B cell (primary cell): ENCODE measurements around the gene UNC5A. TPM values are rescaled to one million over a fixed set of nuclear protein-coding genes. Genes with fewer than 3 reads are reported as not detected.

Experiments
- ATAC-seq: fragments of 200-7000 bp; cut with Tn5 transposase; one replicate; pipeline ENCODE4 v1.10.0; 2021; ENCODE audit warnings: low read depth, mild to moderate bottlenecking, moderate number of reproducible peaks, moderate library complexity
- CTCF ChIA-PET: fragments of 350-600 bp; sonication (Branson Sonifier 250); formaldehyde crosslinking; loops from one replicate; lab custom pipeline; 2021; ENCODE audit warnings: antibody characterized with exemption, inconsistent platforms; lab: Charles Lee
- POLR2A ChIA-PET: fragments of 350-600 bp; sonication (Branson Sonifier 250); formaldehyde crosslinking; loops from one replicate; lab custom pipeline; 2021; ENCODE audit warnings: antibody characterized with exemption; lab: Charles Lee
- DNase-seq: peaks from one replicate; pipeline ENCODE4 v3.0.0; 2013
- H2AFZ ChIP-seq: 2 replicates; pipeline ENCODE4 v1.6.1; 2012; ENCODE audit warnings: mild to moderate bottlenecking, low read depth, low read length; ENCODE audit not compliant: insufficient read depth, poor library complexity, severe bottlenecking
- H3K27ac ChIP-seq, 2 donors: 1 replicate in 1 of 2; 2 replicates in 1 of 2; pipeline ENCODE4 v1.5.1; 2012 to 2013; ENCODE audit warnings: low read length in 2 of 2, mild to moderate bottlenecking in 2 of 2, moderate library complexity in 1 of 2
- H3K27me3 ChIP-seq, 4 experiments: fragments of 200-600 bp in 1 of 4; sonication (generic) in 1 of 4; replicated peaks in 1 of 4; 1 replicate in 2 of 4; 2 replicates in 2 of 4; pipeline versions ENCODE4 v1.6.1 to v1.7.0; 2013 to 2016; ENCODE audit warnings: low read length in 3 of 4, mild to moderate bottlenecking in 2 of 4, mixed read lengths in 1 of 4, moderate library complexity in 1 of 4; ENCODE audit not compliant: insufficient read depth in 4 of 4, control insufficient read depth in 3 of 4; ENCODE audit errors: control extremely low read depth in 1 of 4
- H3K36me3 ChIP-seq, 2 experiments: replicated peaks in 1 of 2; 1 replicate in 1 of 2; 2 replicates in 1 of 2; pipeline versions ENCODE4 v1.6.1 to v1.7.1; 2013; ENCODE audit warnings: low read length in 1 of 2; ENCODE audit not compliant: insufficient read depth in 2 of 2, control insufficient read depth in 1 of 2; ENCODE audit errors: control extremely low read depth in 1 of 2, extremely low read depth in 1 of 2
- H3K4me1 ChIP-seq, 2 donors: fragments of 200-600 bp in 1 of 2; sonication (generic) in 1 of 2; 1 replicate in 1 of 2; 2 replicates in 1 of 2; pipeline versions ENCODE4 v1.5.1 to v1.6.1; 2013 to 2017; ENCODE audit warnings: low read length in 2 of 2; ENCODE audit not compliant: control insufficient read depth in 2 of 2, insufficient read depth in 2 of 2
- H3K4me2 ChIP-seq: replicated peaks from 2 replicates; pipeline ENCODE3; 2012; ENCODE audit warnings: mild to moderate bottlenecking, low read depth, low read length; ENCODE audit not compliant: poor library complexity, severe bottlenecking
- H3K4me3 ChIP-seq, 5 experiments: fragments of 200-600 bp in 1 of 5; sonication (generic) in 1 of 5; 1 replicate in 3 of 5; 2 replicates in 2 of 5; pipeline versions ENCODE4 v1.5.1 to v1.7.0; 2011 to 2016; ENCODE audit warnings: low read length in 4 of 5, mild to moderate bottlenecking in 4 of 5, low read depth in 2 of 5, control low read depth in 1 of 5, moderate library complexity in 1 of 5; ENCODE audit not compliant: insufficient read depth in 1 of 5; ENCODE audit errors: control extremely low read depth in 1 of 5, extremely low read depth in 1 of 5
- H3K79me2 ChIP-seq: fragments of 200-600 bp; sonication (generic); one replicate; pipeline ENCODE4 v1.6.0; 2016; ENCODE audit warnings: low read length; ENCODE audit not compliant: control insufficient read depth, insufficient read depth
- H3K9ac ChIP-seq: fragments of 200-600 bp; sonication (generic); 2 replicates; pipeline ENCODE4 v1.6.1; 2017; ENCODE audit warnings: mild to moderate bottlenecking, low read length, moderate library complexity
- H3K9me3 ChIP-seq, 3 donors: one replicate each; pipeline versions ENCODE4 v1.6.1 to v1.7.1; 2013; ENCODE audit warnings: low read length in 2 of 3; ENCODE audit not compliant: control insufficient read depth in 2 of 3, insufficient read depth in 1 of 3; ENCODE audit errors: control extremely low read depth in 1 of 3
- H4K20me1 ChIP-seq: 2 replicates; pipeline ENCODE4 v1.6.0; 2012; ENCODE audit warnings: mild to moderate bottlenecking, low read length; ENCODE audit not compliant: insufficient read depth, control insufficient read depth, poor library complexity, severe bottlenecking
- H3K27ac Mint-ChIP-seq: one replicate; pipeline ENCODE4 v1.8.0; 2021; ENCODE audit warnings: mixed read lengths
- H3K27me3 Mint-ChIP-seq: one replicate; pipeline ENCODE4 v1.8.0; 2021; ENCODE audit warnings: mixed read lengths
- H3K4me1 Mint-ChIP-seq: one replicate; pipeline ENCODE4 v1.8.0; 2021; ENCODE audit warnings: mixed read lengths
- H3K4me3 Mint-ChIP-seq: one replicate; pipeline ENCODE4 v1.8.0; 2021; ENCODE audit warnings: mixed read lengths
- H3K9me3 Mint-ChIP-seq: one replicate; pipeline ENCODE4 v1.8.0; 2022; ENCODE audit warnings: mixed read lengths; ENCODE audit not compliant: insufficient read depth
- CTCF ChIP-seq: fragments of 200-600 bp; IDR thresholded peaks from one replicate; pipeline ENCODE4 v1.8.0; 2022; ENCODE audit warnings: antibody characterized with exemption, mild to moderate bottlenecking
- EZH2 ChIP-seq: IDR thresholded peaks from 2 replicates; pipeline ENCODE4 v1.6.1; 2012; ENCODE audit warnings: borderline replicate concordance, low read depth, mild to moderate bottlenecking, moderate library complexity, low read length; ENCODE audit not compliant: insufficient read depth, poor library complexity, severe bottlenecking
- WGBS: methylation state at CpG from one replicate; pipeline ENCODE4 v1.1.5; 2013; ENCODE audit warnings: missing lambda C conversion rate; ENCODE audit not compliant: insufficient coverage; 5-methylcytosine and 5-hydroxymethylcytosine counted together
- intact Hi-C: fragments of 100-400 bp; cut with micrococcal nuclease; formaldehyde crosslinking; loops from one replicate; pipeline ENCODE4 v1.10.0; 2022
- polyA plus RNA-seq: library from polyadenylated mRNA; depleted of rRNA; stranded (reverse); fragments of >200 nt; gene quantifications from 2 replicates; pipeline ENCODE4 v1.2.3, GENCODE V29; 2012
- total RNA-seq, 2 donors: library from RNA; stranded (reverse); fragments of 120-200 nt in 1 of 2; gene quantifications; 1 replicate in 1 of 2; 2 replicates in 1 of 2; pipeline versions ENCODE4 v1.2.3 to v1.2.4, GENCODE V29; 2013 to 2022

The UNC5A gene
- total and polyA plus RNA-seq, 2 donors (not counting 1 experiment from before 2014, with no cell fraction given): not detected

DNA sequence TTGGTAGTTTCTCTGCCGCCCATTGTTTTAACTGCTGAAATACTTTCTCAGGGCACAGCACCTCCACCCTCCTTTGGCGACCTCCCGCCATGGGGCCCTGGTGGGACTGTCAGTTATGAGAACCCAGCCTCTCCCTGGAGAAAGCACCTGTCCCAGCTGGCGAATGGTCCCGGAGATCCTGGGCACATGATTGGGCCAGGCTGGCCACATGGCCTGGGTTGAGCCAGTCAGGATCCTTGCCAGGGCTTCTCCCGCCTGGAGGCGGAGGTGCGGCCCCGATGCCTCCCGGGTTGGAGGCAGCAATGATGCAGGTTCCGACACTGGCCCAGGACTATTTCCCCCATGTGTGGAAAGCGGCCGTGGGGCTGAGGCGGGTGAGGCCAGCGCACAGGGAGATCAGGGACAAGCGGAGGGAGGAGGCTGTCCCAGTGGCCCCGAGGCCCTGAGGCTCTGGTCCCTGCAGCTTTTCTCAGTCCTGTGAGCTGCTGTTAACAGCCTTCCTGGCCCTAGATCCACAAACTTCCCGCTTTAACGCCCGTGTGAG is 13.6 kb downstream of the UNC5A start:
- H3K4me1 Mint-ChIP-seq: no peaks in the 10 kb centered on the region
- TF ChIP-seq CTCF (no peak), EZH2 (no peak)
- H3K4me3 Mint-ChIP-seq: no peak overlapping the region
- Histone ChIP-seq H3K27ac (no peak overlapping the region), H3K4me3 (no peak overlapping the region), H3K36me3 (no peaks in the 10 kb centered on the region), H4K20me1 (no peaks in the 10 kb centered on the region), H3K79me2 (no peaks in the 10 kb centered on the region), H2AFZ (no peak overlapping the region), H3K27me3 (peaks cover 0 to 19% (median 7%) of the 10 kb centered on the region in 4 experiments), H3K4me1 (no peaks in the 10 kb centered on the region), H3K4me2 (no peak overlapping the region), H3K9me3 (peaks cover 0 to 8% (median 0%) of the 10 kb centered on the region in 3 donors), H3K9ac (no peak overlapping the region)
- ATAC-seq (no peak), DNase-seq (no peak)
- H3K27ac Mint-ChIP-seq: no peak overlapping the region
- no peaks in the 10 kb centered on the region for H3K9me3 Mint-ChIP-seq
- WGBS: 80% methylated on average over 20 of the region's 20 CpGs
- peaks cover 39% of the 10 kb centered on the region for H3K27me3 Mint-ChIP-seq
- POLR2A ChIA-PET: no interaction called here
- CTCF ChIA-PET: no interaction called here
- intact Hi-C loops: no loop called here

DNA sequence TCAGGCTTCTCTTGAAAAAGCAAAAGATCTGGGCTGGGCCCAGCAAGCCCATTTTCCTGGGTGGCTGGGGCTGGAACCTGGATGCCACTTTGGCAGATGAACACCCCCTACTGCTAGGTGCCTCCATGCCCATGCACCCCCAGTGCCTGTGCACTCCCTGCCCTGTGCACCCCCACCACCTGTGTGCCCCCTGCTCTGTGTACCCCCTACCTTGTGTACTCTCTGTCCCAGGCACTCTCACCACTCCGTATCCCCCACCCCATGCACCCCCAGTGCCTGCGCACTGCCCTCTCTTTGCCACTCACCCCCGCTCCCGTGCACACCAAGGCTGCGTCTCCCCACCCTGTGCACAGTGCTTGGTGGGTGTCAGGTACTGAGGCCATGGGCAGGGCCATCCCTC is 14.2 kb downstream of the UNC5A start:
- WGBS: 100% methylated on average over 3 of the region's 5 CpGs
- H3K27ac ChIP-seq: no peak overlapping the region
- DNase-seq (no peak), ATAC-seq (no peak)
- intact Hi-C loops: no loop called here
- Mint-ChIP-seq H3K9me3 (no peaks in the 10 kb centered on the region), H3K4me3 (no peak overlapping the region), H3K27ac (no peak overlapping the region), H3K4me1 (no peaks in the 10 kb centered on the region), H3K27me3 (peaks cover 32% of the 10 kb centered on the region)
- no peaks in the 10 kb centered on the region for H4K20me1 ChIP-seq
- H3K4me1 ChIP-seq: no peaks in the 10 kb centered on the region
- H3K4me3 ChIP-seq: no peak overlapping the region
- H3K9ac ChIP-seq: no peak overlapping the region
- H3K9me3 ChIP-seq: peaks cover 0 to 5% (median 0%) of the 10 kb centered on the region in 3 donors
- H3K27me3 ChIP-seq: peaks cover 0 to 13% (median under 1%) of the 10 kb centered on the region in 4 experiments
- H3K79me2 ChIP-seq: no peaks in the 10 kb centered on the region
- ChIA-PET CTCF (no interaction called here), POLR2A (no interaction called here)
- H3K4me2 ChIP-seq: no peak overlapping the region
- H3K36me3 ChIP-seq: no peaks in the 10 kb centered on the region
- TF ChIP-seq CTCF (no peak), EZH2 (no peak)
- no peak overlapping the region for H2AFZ ChIP-seq
